Pancreas (tissue), 10 donors: Measurements from ENCODE around the gene CTNNAL1. TPM values are rescaled to one million over a fixed set of nuclear protein-coding genes. Genes with fewer than 3 reads are reported as not detected.
A peak's percentile ranks its signal among the peaks of the same experiment; 100 is the strongest.

Source experiments
- ATAC-seq, 4 donors: fragments of 200-7000 bp; cut with Tn5 transposase; one replicate each; pipeline versions ENCODE4 v1.8.0 to v1.9.1; 2020; ENCODE audit warnings: mild to moderate bottlenecking in 4 of 4, moderate library complexity in 4 of 4
- DNase-seq, 6 donors: peaks; one replicate each; pipeline ENCODE4 v3.0.0-alpha.2; 2020
- FAIRE-seq: peaks from 2 replicates; lab custom pipeline; 2012; peaks lifted over from hg19 to GRCh38; lab: Jason Lieb, UNC
- H3K27ac ChIP-seq, 4 donors: fragments of 200-600 bp; sonication (generic); 1 replicate in 3 of 4; 2 replicates in 1 of 4; pipeline versions ENCODE4 v1.5.0 to v1.8.0; 2020
- H3K27me3 ChIP-seq, 4 donors: fragments of 200-600 bp; one replicate each; pipeline ENCODE4 v1.8.0; 2021
- H3K36me3 ChIP-seq, 3 donors: fragments of 200-600 bp; sonication (generic) in 1 of 3; one replicate each; pipeline versions ENCODE4 v1.5.0 to v1.8.0; 2020 to 2021
- H3K4me1 ChIP-seq, 3 donors: fragments of 200-600 bp; one replicate each; pipeline ENCODE4 v1.8.0; 2021
- H3K4me3 ChIP-seq, 4 donors: fragments of 200-600 bp; sonication (generic) in 2 of 4; one replicate each; pipeline versions ENCODE4 v1.5.0 to v1.8.0; 2020 to 2021
- H3K9me3 ChIP-seq, 4 donors: fragments of 200-600 bp; one replicate each; pipeline ENCODE4 v1.8.0; 2021
- CTCF ChIP-seq, 4 donors: fragments of 200-600 bp; sonication (generic) in 3 of 4; IDR thresholded peaks; one replicate each; pipeline versions ENCODE4 v1.5.0 to v1.8.0; 2021; ENCODE audit warnings: antibody characterized with exemption in 4 of 4
- WGBS, 2 donors: extraction: QIAGEN DNeasy Blood & Tissue Kit; methylation state at CpG; one replicate each; pipeline ENCODE4 v1.1.7; 2013; 5-methylcytosine and 5-hydroxymethylcytosine counted together
- intact Hi-C, 3 donors: fragments of 100-400 bp; cut with DNase I; formaldehyde crosslinking; loops; one replicate each; pipeline versions ENCODE4 v1.11.1 to v1.14.2; 2022
- polyA plus RNA-seq, 2 donors: library from polyadenylated mRNA; stranded (reverse); fragments of 200-250 nt; gene quantifications; one replicate each; pipeline ENCODE4 v1.2.3, GENCODE V29; 2013
- total RNA-seq, 6 donors: library from RNA; stranded (reverse); fragmentation: NEBNext Ultra II Directional in 4 of 6; extraction: Animal tissue kit (Norgen Biotek cat#: 25700) in 4 of 6; gene quantifications; one replicate each; pipeline versions ENCODE4 v1.2.1 to v1.2.4, GENCODE V29; 2021 to 2023
- donor health status: healthy with polysubstance abuse.
- donor health status: DM: no; HTN: no; CAD: no; lungs with moderate emphysema.
- donor health status: DM: no; HTN: no; CAD: no.
- donor health status: control.
- donor health status: control.
- donor health status: Bipolar disorder and iron deficiency.
- donor health status: DM: yes; HTN: yes; CAD: no.
- donor health status: DM: no; HTN: no; CAD: no.
- donor health status: DM: no; HTN: no; CAD: no.
- donor health status: DM: yes; HTN: yes; CAD: no.

The CTNNAL1 gene
- total and polyA plus RNA-seq, 8 donors: 8.8 to 29.7 (median 16.6) TPM

- no peak for TF ChIP-seq CTCF (IDR thresholded peaks at IDR 0.05)
- Histone ChIP-seq H3K9me3 (no peaks in the 10 kb centered on the region), H3K4me3 (no peak overlapping the region), H3K36me3 (no peaks in the 10 kb centered on the region), H3K27ac (no peak overlapping the region), H3K27me3 (no peaks in the 10 kb centered on the region), H3K4me1 (no peaks in the 10 kb centered on the region)
- FAIRE-seq: no peak
- intact Hi-C loops: no loop called here
- no peak for DNase-seq
- 91 to 94% methylated on average over 1 of the region's 1 CpG for WGBS, 2 donors
- peak in 1 of 4 donors; percentile 37 for ATAC-seq
These were observed 12.0 kb downstream of the CTNNAL1 start for GRCh38 chr9:109001275-109001676.

GRCh38 chr9:108997112-108997511 is 16.2 kb downstream of the CTNNAL1 start:
- ATAC-seq: peak in 1 of 4 donors; percentile 51
- 62 to 72% methylated on average over 1 of the region's 1 CpG for WGBS, 2 donors
- no peaks in the 10 kb centered on the region for H3K9me3 ChIP-seq

GRCh38 chr9:108996643-108997042 is 16.7 kb downstream of the CTNNAL1 start:
- Histone ChIP-seq H3K36me3 (no peaks in the 10 kb centered on the region), H3K9me3 (no peaks in the 10 kb centered on the region), H3K4me3 (no peak overlapping the region), H3K27me3 (no peaks in the 10 kb centered on the region), H3K27ac (peak overlapping the region in 2 of 4 donors; percentile 24 to 36), H3K4me1 (peaks cover 0 to 8% (median 3%) of the 10 kb centered on the region in 3 donors)
- 49 to 53% methylated on average over 1 of the region's 1 CpG for WGBS, 2 donors
- ATAC-seq (no peak), DNase-seq (no peak), FAIRE-seq (no peak)
- intact Hi-C loops: no loop called here
- no peak for TF ChIP-seq CTCF (IDR thresholded peaks at IDR 0.05)

More at GRCh38 chr9:108997112-108997511, 16.2 kb downstream of the CTNNAL1 start:
- no peak for DNase-seq
- intact Hi-C loops: no loop called here
- Histone ChIP-seq H3K27me3 (no peaks in the 10 kb centered on the region), H3K27ac (peak overlapping the region in 2 of 4 donors; percentile 19 to 36), H3K36me3 (no peaks in the 10 kb centered on the region), H3K4me1 (peaks cover 0 to 5% (median 0%) of the 10 kb centered on the region in 3 donors), H3K4me3 (no peak overlapping the region)
- TF ChIP-seq CTCF (IDR thresholded peaks at IDR 0.05): no peak
- FAIRE-seq: no peak

GRCh38 chr9:108994695-108995094 is 18.6 kb downstream of the CTNNAL1 start:
- Histone ChIP-seq H3K4me1 (peaks cover 5 to 18% (median 6%) of the 10 kb centered on the region in 3 donors), H3K4me3 (no peak overlapping the region), H3K27ac (peak overlapping the region in 1 of 4 donors; percentile 18), H3K27me3 (no peaks in the 10 kb centered on the region), H3K9me3 (no peaks in the 10 kb centered on the region), H3K36me3 (peaks cover 0 to 6% (median 0%) of the 10 kb centered on the region in 3 donors)
- DNase-seq: peak in 1 of 6 donors; percentile 25
- TF ChIP-seq CTCF (IDR thresholded peaks at IDR 0.05): no peak
- peak in 3 of 4 donors; percentile 37 to 74 (median 55) for ATAC-seq
- FAIRE-seq: no peak
- intact Hi-C loops: no loop called here
- 43 to 48% methylated on average over 2 of the region's 2 CpGs for WGBS, 2 donors

GRCh38 chr9:108991479-108991878 is 21.8 kb downstream of the CTNNAL1 start:
- FAIRE-seq (no peak), ATAC-seq (peak; percentile 68 to 87 (median 80)), DNase-seq (peak in 2 of 6 donors; percentile 21 to 25)
- Histone ChIP-seq H3K4me3 (peak overlapping the region in 1 of 4 donors; percentile 9), H3K27ac (peak overlapping the region in 2 of 4 donors; percentile 44 to 57), H3K36me3 (peaks cover 0 to 6% (median 0%) of the 10 kb centered on the region in 3 donors), H3K9me3 (no peaks in the 10 kb centered on the region), H3K4me1 (peaks cover 5 to 18% (median 6%) of the 10 kb centered on the region in 3 donors), H3K27me3 (no peaks in the 10 kb centered on the region)
- intact Hi-C loops: no loop called here
- 17 to 20% methylated on average over 5 of the region's 5 CpGs for WGBS, 2 donors
- no peak for TF ChIP-seq CTCF (IDR thresholded peaks at IDR 0.05)
